HepG2 (cell line): ENCODE results near the gene RPS6KA2. TPM values are rescaled to one million over a fixed set of nuclear protein-coding genes. Genes with fewer than 3 reads are reported as not detected.

Experiments used
- ADNP ChIP-seq: sonication (generic); formaldehyde crosslinking; IDR thresholded peaks from 2 replicates; pipeline ENCODE4 v1.4.0; 2020; ENCODE audit warnings: missing genetic modification reagents
- ARNTL ChIP-seq: sonication (generic); formaldehyde crosslinking; IDR thresholded peaks from 2 replicates; pipeline ENCODE4 v1.4.0; 2020; ENCODE audit warnings: mild to moderate bottlenecking, missing genetic modification reagents
- CC2D1A ChIP-seq: sonication (generic); formaldehyde crosslinking; IDR thresholded peaks from 2 replicates; pipeline ENCODE4 v1.8.1; 2023; ENCODE audit warnings: mild to moderate bottlenecking, missing genetic modification reagents
- FOXK2 ChIP-seq: fragments of 450-650 bp; IDR thresholded peaks from 2 replicates; pipeline ENCODE4 v1.6.1; 2016
- HNF4G ChIP-seq, 2 experiments: sonication (generic) in 1 of 2; formaldehyde crosslinking in 1 of 2; IDR thresholded peaks; 2 replicates each; pipeline versions ENCODE4 v1.4.0 to v1.6.1; 2011 to 2020; ENCODE audit warnings: borderline replicate concordance in 2 of 2, low read depth in 2 of 2, mild to moderate bottlenecking in 2 of 2, low read length in 1 of 2, missing genetic modification reagents in 1 of 2, moderate library complexity in 1 of 2
- ISL2 ChIP-seq: sonication (generic); formaldehyde crosslinking; IDR thresholded peaks from 2 replicates; pipeline ENCODE4 v1.5.0; 2020; ENCODE audit warnings: missing genetic modification reagents
- MEIS2 ChIP-seq: sonication (generic); formaldehyde crosslinking; IDR thresholded peaks from 2 replicates; pipeline ENCODE4 v1.9.0; 2021; ENCODE audit warnings: mild to moderate bottlenecking, missing genetic modification reagents
- MXI1 ChIP-seq: IDR thresholded peaks from 3 replicates; pipeline ENCODE4 v1.6.1; 2012; ENCODE audit warnings: low read depth, low read length, inconsistent platforms, borderline replicate concordance
- POLR2AphosphoS5 ChIP-seq: IDR thresholded peaks from 2 replicates; pipeline ENCODE4 v1.6.1; 2012; ENCODE audit warnings: low read depth, low read length
- RFX3 ChIP-seq: IDR thresholded peaks from 2 replicates; pipeline ENCODE4 v1.6.1; 2016; ENCODE audit warnings: missing biosample characterization, missing genetic modification reagents
- UBTF ChIP-seq: sonication (generic); formaldehyde crosslinking; IDR thresholded peaks from 2 replicates; pipeline ENCODE4 v1.4.0; 2020; ENCODE audit warnings: mild to moderate bottlenecking, missing genetic modification reagents
- ZNF292 ChIP-seq: sonication (generic); formaldehyde crosslinking; IDR thresholded peaks from 2 replicates; pipeline ENCODE4 v1.8.1; 2022; ENCODE audit warnings: mild to moderate bottlenecking, low read depth, missing genetic modification reagents, borderline replicate concordance
- ZNF549 ChIP-seq: sonication (generic); formaldehyde crosslinking; IDR thresholded peaks from 2 replicates; pipeline ENCODE4 v1.5.0; 2020; ENCODE audit warnings: missing genetic modification reagents
- ZNF816 ChIP-seq: sonication (generic); formaldehyde crosslinking; IDR thresholded peaks from 2 replicates; pipeline ENCODE4 v1.8.0; 2022; ENCODE audit warnings: missing genetic modification reagents, mild to moderate bottlenecking, borderline replicate concordance
- polyA plus RNA-seq, 8 experiments: library from polyadenylated mRNA; depleted of rRNA in 3 of 8; stranded (reverse) in 7 of 8; unstranded in 1 of 8; fragments of >200 nt; fragmentation: Illumina TruSeq in 4 of 8; extraction: Trizol in 4 of 8; gene quantifications; 2 replicates each; pipeline versions ENCODE4 v1.2.1 to v1.2.3, GENCODE V29; 2011 to 2016; ENCODE audit warnings: low read depth in 4 of 8, missing spikeins in 1 of 8, mixed read lengths in 1 of 8; ENCODE audit not compliant: insufficient read depth in 1 of 8
- total RNA-seq, 5 experiments: library from RNA; depleted of rRNA; stranded (reverse); fragments of >200 nt; fragmentation: Illumina TruSeq; extraction: Trizol; gene quantifications; 2 replicates each; pipeline ENCODE4 v1.2.3, GENCODE V29; 2016; ENCODE audit warnings: low read depth in 1 of 5
- TF ChIP-seq, protein P1 (sequence below): sonication (generic); formaldehyde crosslinking; IDR thresholded peaks from 2 replicates; pipeline ENCODE4 v1.8.0; 2022; ENCODE audit warnings: mild to moderate bottlenecking, missing genetic modification reagents, borderline replicate concordance
- TF ChIP-seq, protein P2 (sequence below), 2 experiments: fragments of 450-650 bp in 1 of 2; sonication (generic) in 1 of 2; formaldehyde crosslinking; IDR thresholded peaks; 2 replicates each; pipeline versions ENCODE4 v1.5.0 to v1.8.0; 2020 to 2022; ENCODE audit warnings: mild to moderate bottlenecking in 1 of 2, missing genetic modification reagents in 1 of 2
- TF ChIP-seq, protein P3 (sequence below): IDR thresholded peaks from 2 replicates; pipeline ENCODE4 v1.6.1; 2016; ENCODE audit warnings: low read depth, borderline replicate concordance

RPS6KA2 gene
- total and polyA plus RNA-seq, 2 of the 13 experiments (the other 11 are each of a cell fraction or from before 2014, with no cell fraction given) = 0.22 to 0.38 TPM

GRCh38 chr6:166382933-166383801 is 243.9 kb downstream of the RPS6KA2 start, which contains the start of gene MPC1 (continued):
- TF ChIP-seq MEIS2 (CRISPR knock-in tag) (peak; percentile 91), ADNP (CRISPR knock-in tag) (no peak), FOXK2 (no peak), ARNTL (CRISPR knock-in tag) (peak; percentile 53), RFX3 (CRISPR knock-in tag) (peak; percentile 73), CC2D1A (peak; percentile 98), POLR2AphosphoS5 (peak; percentile 88), UBTF (CRISPR knock-in tag) (peak; percentile 97), ZNF292 (CRISPR knock-in tag) (no peak), HNF4G (IDR thresholded peaks at IDR 0.05; ENCODE audit: borderline replicate concordance, low read depth, low read length) (no peak; the same call in 1 of the 2 replicates), HNF4G (CRISPR knock-in tag; IDR thresholded peaks at IDR 0.05; ENCODE audit: borderline replicate concordance, low read depth) (peak; percentile 83), MXI1 (peak; percentile 95), ISL2 (peak; percentile 24; the same call in 1 of the 2 replicates), ZNF549 (CRISPR knock-in tag) (no peak), ZNF816 (CRISPR knock-in tag) (no peak)
- TF ChIP-seq, protein P1, sequence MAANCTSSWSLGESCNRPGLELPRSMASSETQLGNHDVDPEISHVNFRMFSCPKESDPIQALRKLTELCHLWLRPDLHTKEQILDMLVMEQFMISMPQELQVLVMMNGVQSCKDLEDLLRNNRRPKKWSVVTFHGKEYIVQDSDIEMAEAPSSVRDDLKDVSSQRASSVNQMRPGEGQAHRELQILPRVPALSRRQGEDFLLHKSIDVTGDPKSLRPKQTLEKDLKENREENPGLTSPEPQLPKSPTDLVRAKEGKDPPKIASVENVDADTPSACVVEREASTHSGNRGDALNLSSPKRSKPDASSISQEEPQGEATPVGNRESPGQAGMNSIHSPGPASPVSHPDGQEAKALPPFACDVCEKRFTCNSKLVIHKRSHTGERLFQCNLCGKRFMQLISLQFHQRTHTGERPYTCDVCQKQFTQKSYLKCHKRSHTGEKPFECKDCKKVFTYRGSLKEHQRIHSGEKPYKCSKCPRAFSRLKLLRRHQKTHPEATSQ = 0 out of 2 replicates have a peak, but pooled peaks have one; percentile 73
- TF ChIP-seq, protein P2, sequence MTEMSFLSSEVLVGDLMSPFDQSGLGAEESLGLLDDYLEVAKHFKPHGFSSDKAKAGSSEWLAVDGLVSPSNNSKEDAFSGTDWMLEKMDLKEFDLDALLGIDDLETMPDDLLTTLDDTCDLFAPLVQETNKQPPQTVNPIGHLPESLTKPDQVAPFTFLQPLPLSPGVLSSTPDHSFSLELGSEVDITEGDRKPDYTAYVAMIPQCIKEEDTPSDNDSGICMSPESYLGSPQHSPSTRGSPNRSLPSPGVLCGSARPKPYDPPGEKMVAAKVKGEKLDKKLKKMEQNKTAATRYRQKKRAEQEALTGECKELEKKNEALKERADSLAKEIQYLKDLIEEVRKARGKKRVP (CRISPR knock-in tag; IDR thresholded peaks at IDR 0.05) = peak in 1 of 2 experiments; percentile 66; a peak in 1 of 4 replicates
- TF ChIP-seq, protein P3, sequence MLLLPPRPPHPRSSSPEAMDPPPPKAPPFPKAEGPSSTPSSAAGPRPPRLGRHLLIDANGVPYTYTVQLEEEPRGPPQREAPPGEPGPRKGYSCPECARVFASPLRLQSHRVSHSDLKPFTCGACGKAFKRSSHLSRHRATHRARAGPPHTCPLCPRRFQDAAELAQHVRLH (CRISPR knock-in tag) = no peak
